Measurements from ENCODE around the gene GRIN2C.
"Not testable (repeated sequence)": the region's sequence is repeated elsewhere in the genome, so short reads cannot be mapped to it uniquely, and the experiment has no call there.

The GRIN2C gene

DNA sequence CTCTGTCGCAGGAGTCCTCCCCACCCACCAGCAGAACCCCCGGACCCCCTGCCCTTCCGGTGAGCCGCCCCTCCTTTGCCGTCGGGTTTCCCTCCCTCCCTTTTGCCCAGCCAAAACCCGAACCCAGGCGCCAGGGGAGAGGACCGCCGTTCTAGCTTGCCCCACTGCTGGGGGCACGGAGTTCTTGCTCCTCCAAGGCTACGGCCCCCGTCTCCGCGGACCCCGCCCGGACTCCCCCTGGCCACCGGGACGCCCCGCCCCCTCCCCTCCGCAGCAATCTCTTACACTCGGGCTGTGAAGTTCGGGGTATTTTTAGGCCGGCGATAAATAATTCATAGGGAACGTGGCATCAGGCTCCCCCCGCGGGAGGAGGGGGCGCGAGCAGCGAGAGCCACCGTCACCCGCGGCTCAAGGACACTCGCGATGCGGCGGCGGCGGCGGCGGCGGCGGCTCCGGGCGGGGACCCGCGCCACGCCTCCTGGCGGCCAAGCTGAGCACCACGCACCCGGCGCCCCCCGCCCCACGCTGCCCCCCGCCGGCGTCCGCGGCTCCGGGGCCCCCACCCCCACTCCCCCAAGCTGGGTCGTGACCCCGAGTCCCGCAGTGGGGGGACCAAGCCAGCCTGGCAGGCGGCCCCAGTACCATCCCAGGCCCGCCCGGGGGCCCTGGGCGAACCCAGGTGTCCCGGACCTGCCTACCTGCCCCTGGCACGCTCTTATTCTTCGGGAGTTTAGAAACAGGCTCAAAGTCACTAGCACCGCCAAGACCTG is at the start of gene GRIN2C:
Gene GRIN2C, minus strand, starts transcription at position 427 of the 770 bp plus-strand sequence. CDS start 4,793 bp downstream, outside the sequence.
- H3K9me3 Mint-ChIP-seq = no peaks in the 10 kb centered on the region
- peak within 1 kb of the TSS; percentile 47 for H3K4me3 Mint-ChIP-seq
- H3K27me3 Mint-ChIP-seq = peaks cover 51% of the 10 kb centered on the region
- H3K27ac Mint-ChIP-seq = no peak within 1 kb of the TSS
- no peaks in the 10 kb centered on the region for H3K36me3 Mint-ChIP-seq (ENCODE audit: low read depth)
- peaks cover 9% of the 10 kb centered on the region for H3K4me1 Mint-ChIP-seq (ENCODE audit: low read depth)

GRCh38 chr17:74909097-74909496 is 49.4 kb upstream of the GRIN2C start:
- H3K36me3 Mint-ChIP-seq (ENCODE audit: low read depth); H3K27me3 Mint-ChIP-seq; H3K9me3 Mint-ChIP-seq; H3K27ac Mint-ChIP-seq; H3K4me1 Mint-ChIP-seq (ENCODE audit: low read depth); H3K4me3 Mint-ChIP-seq: not testable (repeated sequence)

DNA sequence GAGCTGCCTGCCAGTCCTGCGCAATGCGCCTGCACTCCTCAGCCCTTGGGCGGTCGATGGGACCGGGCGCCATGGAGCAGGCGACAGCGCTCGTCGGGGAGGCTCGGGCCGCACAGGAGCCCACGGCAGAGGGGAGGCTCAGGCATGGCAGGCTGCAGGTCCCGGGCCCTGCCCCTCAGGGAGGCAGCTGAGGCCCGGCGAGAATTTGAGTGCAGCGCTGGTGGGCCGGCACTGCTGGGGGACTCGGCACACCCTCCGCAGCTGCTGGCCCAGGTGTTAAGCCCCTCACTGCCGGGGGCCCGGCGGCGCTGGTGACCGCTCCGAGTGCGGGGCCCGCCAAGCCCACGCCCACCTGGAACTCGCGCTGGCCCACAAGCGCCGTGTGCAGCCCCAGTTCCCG is 47.3 kb upstream of the GRIN2C start:
- no peaks in the 10 kb centered on the region for H3K9me3 Mint-ChIP-seq
- H3K27me3 Mint-ChIP-seq = peaks cover 6% of the 10 kb centered on the region
- H3K27ac Mint-ChIP-seq = no peak overlapping the region
- H3K4me1 Mint-ChIP-seq (ENCODE audit: low read depth) = no peaks in the 10 kb centered on the region
- H3K36me3 Mint-ChIP-seq (ENCODE audit: low read depth) = no peaks in the 10 kb centered on the region
- no peak overlapping the region for H3K4me3 Mint-ChIP-seq

DNA sequence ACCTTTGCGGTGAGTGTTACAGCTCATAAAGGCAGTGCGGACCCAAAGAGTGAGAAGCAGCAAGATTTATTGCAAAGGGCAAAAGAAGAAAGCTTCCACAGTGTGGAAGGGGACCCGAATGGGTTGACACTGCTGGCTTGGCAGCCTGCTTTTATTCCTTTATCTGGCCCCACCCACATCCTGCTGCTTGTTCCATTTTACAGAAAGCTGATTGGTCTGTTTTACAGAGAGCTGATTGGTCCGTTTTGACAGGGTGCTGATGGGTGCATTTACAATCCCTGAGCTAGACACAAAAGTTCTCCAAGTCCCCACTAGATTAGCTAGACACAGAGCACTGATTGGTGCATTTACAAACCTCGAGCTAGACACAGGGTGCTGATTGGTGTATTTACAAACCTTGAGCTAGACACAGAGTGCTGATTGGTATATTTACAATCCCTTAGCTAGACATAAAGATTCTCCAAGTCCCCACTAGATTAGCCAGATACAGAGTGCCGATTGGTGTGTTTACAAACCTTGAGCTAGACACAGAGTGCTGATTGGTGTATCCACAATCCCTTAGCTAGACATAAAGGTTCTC is 46.6 kb upstream of the GRIN2C start:
- not testable (repeated sequence) for H3K36me3 Mint-ChIP-seq (ENCODE audit: low read depth); H3K4me3 Mint-ChIP-seq; H3K27ac Mint-ChIP-seq; H3K9me3 Mint-ChIP-seq; H3K4me1 Mint-ChIP-seq (ENCODE audit: low read depth)
- peaks cover 11% of the 10 kb centered on the region for H3K27me3 Mint-ChIP-seq

DNA sequence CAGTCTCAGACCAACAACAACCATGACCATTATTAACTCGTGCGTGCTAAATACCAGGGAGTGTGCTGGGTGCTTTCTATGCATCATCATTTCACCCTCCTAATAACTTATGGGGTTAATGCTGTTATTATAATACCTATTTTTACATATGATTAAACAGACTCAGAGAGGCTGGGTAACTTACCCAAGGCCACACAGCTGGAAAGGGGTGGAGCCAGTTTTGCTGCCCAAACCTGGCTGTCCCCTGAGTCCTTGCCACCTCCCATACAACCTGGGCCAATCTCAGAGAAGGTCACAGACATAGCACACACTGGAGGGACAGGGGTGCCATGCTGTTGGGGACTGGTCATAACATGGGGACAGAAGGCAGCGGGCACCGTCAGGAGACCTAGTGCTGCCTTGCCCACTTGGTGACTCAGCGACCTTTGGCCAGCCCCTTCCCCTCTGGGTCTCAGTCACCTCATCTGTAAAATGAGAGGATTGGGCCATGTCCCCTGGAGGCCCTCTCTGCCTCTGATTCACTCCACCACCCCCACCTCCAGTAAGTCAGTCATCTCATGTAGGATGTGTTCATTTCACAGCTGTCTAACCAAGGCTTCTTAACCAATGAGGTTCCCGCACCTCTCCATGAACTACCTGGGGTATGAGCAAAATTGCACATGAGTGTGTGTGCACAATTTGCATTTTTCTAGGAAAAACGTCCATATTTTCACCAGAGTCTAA is 45.2 kb upstream of the GRIN2C start:
- Mint-ChIP-seq H3K27me3 (peaks cover 14% of the 10 kb centered on the region), H3K27ac (no peak overlapping the region), H3K4me1 (ENCODE audit: low read depth) (no peaks in the 10 kb centered on the region)

GRCh38 chr17:74903671-74904070 is 44.0 kb upstream of the GRIN2C start:
- Mint-ChIP-seq H3K27ac (no peak overlapping the region), H3K4me1 (ENCODE audit: low read depth) (no peaks in the 10 kb centered on the region), H3K27me3 (peaks cover 14% of the 10 kb centered on the region), H3K9me3 (no peaks in the 10 kb centered on the region), H3K4me3 (no peak overlapping the region), H3K36me3 (ENCODE audit: low read depth) (no peaks in the 10 kb centered on the region)

More for the DNA sequence above, 45.2 kb upstream of the GRIN2C start:
- Mint-ChIP-seq H3K4me3 (no peak overlapping the region), H3K9me3 (no peaks in the 10 kb centered on the region), H3K36me3 (ENCODE audit: low read depth) (no peaks in the 10 kb centered on the region)

DNA sequence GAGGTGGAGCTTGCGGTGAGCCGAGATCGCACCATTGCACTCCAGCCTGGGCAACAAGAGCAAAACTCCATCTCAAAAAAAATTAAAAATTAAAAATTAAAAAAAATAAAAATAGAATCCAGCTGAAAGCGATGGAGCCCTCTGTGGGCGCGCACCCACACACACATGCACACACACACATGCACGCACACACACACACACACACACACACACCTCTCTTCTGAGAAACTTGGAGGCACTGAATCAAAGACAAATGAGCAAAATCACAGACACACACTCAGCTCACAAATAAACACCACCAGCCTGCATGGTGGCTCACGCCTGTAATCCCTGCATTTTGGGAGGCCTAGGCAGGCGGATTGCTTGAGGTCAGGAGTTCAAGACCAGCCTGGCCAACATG is 43.3 kb upstream of the GRIN2C start:
- no peaks in the 10 kb centered on the region for H3K4me1 Mint-ChIP-seq (ENCODE audit: low read depth)
- H3K36me3 Mint-ChIP-seq (ENCODE audit: low read depth) = no peaks in the 10 kb centered on the region
- H3K9me3 Mint-ChIP-seq = no peaks in the 10 kb centered on the region
- no peak overlapping the region for H3K27ac Mint-ChIP-seq
- H3K4me3 Mint-ChIP-seq = no peak overlapping the region
- peaks cover 14% of the 10 kb centered on the region for H3K27me3 Mint-ChIP-seq

DNA sequence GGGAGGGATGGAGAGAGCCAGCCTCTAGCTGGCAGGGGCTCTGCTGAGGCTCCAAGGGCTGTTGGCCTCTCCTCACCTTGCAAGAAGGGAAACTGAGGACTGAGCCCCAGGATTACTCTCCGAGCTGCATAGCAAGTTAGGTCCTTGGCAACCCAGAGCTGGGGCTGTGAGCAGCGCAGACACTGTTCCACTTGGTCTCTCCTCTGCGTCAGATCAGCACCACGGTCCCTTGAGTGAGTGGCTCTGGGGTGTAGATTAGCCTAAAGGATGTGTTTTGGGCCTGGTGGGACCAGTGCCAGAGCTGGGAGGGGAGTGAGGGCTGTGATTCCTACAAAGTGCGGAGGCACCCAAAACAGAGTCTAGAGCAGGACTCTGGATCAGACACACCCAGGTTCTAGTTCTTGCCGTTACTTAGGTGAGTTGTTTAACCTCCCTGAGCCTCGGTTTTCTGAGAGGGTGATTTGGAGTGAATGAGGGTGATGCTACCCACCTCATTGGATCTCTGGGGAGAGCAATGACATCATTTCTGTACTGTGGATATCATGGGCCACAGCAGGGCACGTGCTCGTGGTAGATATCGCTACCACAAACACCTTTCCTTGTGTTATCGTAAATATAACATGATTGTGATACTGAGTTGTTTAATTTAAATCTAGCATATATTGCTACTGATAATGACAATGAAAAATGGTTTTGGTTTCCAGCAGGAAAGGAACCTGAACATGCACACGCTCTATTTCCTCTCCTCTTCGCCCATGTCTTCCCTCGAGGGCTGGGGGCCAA is 41.9 kb upstream of the GRIN2C start:
- H3K4me3 Mint-ChIP-seq = no peak overlapping the region
- no peak overlapping the region for H3K27ac Mint-ChIP-seq
- H3K9me3 Mint-ChIP-seq = no peaks in the 10 kb centered on the region
- no peaks in the 10 kb centered on the region for H3K36me3 Mint-ChIP-seq (ENCODE audit: low read depth)
- peaks cover 17% of the 10 kb centered on the region for H3K27me3 Mint-ChIP-seq
- no peaks in the 10 kb centered on the region for H3K4me1 Mint-ChIP-seq (ENCODE audit: low read depth)

DNA sequence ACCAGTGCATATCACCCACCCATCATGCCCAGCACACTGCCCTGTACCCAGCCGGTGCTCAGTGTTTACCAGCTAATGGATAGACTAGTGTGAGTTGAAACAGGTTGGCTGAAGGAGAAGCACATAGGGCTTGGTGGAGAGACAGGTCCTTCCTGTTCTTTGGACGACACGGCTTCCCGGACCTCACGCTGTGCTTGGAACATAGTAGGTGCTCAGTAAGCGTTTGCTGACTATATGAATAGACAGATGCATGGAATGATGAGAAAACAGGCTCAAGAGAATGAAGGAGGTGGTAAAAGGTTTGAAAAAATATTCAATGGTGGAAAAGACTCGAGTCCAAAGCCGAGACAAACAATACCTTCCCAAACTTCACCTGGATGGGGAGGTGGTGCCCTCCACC is 40.5 kb upstream of the GRIN2C start:
- Mint-ChIP-seq H3K36me3 (ENCODE audit: low read depth) (no peaks in the 10 kb centered on the region), H3K27ac (no peak overlapping the region)

DNA sequence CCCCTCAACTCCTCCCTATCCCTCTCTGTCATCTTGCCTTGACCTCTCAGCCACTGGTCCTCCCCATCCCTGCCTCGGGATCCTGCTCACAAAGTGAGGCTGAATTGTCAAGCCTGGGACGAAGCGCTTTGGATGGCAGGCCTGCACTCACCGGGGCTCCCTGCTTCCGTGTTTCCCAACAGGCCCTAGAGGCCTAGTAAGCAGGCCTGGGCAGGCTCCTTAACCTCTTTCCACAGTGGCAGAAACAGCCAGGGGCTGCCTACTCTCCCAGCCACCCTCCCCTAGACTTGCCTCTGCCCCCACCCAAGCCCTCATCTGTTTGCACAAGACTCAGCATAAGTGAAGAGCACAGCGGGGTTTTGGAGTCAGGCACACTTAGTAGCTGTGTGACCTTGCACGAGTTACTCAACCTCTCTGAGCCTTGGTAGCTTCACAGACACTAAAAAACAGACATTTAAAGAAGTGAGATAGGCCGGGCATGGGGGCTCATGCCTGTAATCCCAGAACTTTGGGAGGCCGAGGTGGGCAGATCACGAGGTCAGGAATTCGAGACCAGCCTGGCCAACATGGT is 38.8 kb upstream of the GRIN2C start:
- Mint-ChIP-seq H3K9me3 (no peaks in the 10 kb centered on the region), H3K27me3 (peaks cover 39% of the 10 kb centered on the region), H3K36me3 (ENCODE audit: low read depth) (no peaks in the 10 kb centered on the region), H3K27ac (no peak overlapping the region), H3K4me1 (ENCODE audit: low read depth) (peaks cover 3% of the 10 kb centered on the region), H3K4me3 (no peak overlapping the region)

More for the DNA sequence above, 40.5 kb upstream of the GRIN2C start:
- Mint-ChIP-seq H3K4me3 (no peak overlapping the region), H3K9me3 (no peaks in the 10 kb centered on the region), H3K27me3 (peaks cover 26% of the 10 kb centered on the region), H3K4me1 (ENCODE audit: low read depth) (no peaks in the 10 kb centered on the region)

- peaks cover 42% of the 10 kb centered on the region for H3K27me3 Mint-ChIP-seq
- no peaks in the 10 kb centered on the region for H3K9me3 Mint-ChIP-seq
- H3K4me3 Mint-ChIP-seq = peak overlapping the region; percentile 47
- no peak overlapping the region for H3K27ac Mint-ChIP-seq
- H3K36me3 Mint-ChIP-seq (ENCODE audit: low read depth) = no peaks in the 10 kb centered on the region
- H3K4me1 Mint-ChIP-seq (ENCODE audit: low read depth) = peaks cover 3% of the 10 kb centered on the region
Observed at GRCh38 chr17:74893936-74894671, 34.4 kb upstream of the GRIN2C start.

DNA sequence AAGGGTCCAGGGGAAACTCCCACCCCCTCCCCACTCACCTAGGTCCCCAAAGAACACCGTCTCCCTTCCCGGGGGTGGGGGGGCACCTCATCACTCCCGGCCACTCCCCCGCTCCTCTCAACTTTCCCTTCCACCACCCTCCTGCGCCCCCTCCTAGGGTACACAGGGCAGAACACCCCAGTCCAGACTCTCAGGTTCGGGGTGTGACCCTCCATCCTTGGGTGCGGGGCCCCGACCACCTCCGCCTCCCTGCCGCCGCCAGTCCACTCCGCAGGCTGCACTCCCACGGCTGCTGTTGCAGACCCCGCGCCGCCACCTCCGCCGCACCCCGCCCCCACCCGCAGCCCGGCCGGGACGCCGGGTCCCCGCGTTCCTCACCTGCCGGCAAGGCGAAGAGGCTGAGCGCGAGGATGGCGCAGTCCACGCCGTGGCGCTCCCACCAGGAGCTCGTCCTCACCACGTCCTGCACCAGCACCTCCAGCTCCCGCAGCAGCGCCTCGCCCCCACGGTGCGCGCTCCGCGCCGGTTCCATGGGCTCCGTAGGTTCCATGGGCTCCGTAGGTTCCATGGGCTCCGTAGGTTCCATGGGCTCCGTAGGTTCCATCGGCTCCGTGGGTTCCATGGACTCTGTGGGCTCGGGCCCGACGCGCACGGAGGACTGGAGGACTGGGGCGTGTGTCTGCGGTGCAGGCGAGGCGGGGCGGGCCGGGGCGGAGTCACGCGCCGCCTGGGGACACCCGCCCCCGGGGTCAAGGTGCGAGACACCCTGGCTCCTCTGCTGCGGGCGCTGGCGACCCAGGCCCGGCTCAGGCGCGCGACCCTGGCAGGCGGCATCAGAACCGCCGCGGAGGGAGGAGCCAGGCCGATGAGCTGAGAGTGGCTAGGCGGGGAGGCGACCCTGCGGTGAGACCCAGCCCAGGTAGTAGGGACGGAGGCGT is 33.6 kb upstream of the GRIN2C start, which contains the start of gene FADS6:
Gene FADS6, minus strand, starts transcription at position 660 of the 938 bp plus-strand sequence. Its CDS starts 38 bp downstream, at position 622.
- Mint-ChIP-seq H3K9me3 (no peaks in the 10 kb centered on the region), H3K4me1 (ENCODE audit: low read depth) (peaks cover 3% of the 10 kb centered on the region), H3K36me3 (ENCODE audit: low read depth) (no peaks in the 10 kb centered on the region), H3K4me3 (peak within 1 kb of the TSS; percentile 47), H3K27ac (no peak within 1 kb of the TSS), H3K27me3 (peaks cover 42% of the 10 kb centered on the region)

Data from stimulated activated naive CD8-positive, alpha-beta T cell treated with anti-CD3 and anti-CD28 coated beads, Interleukin-15, Interleukin-2, amounts not matched to agents 100 ng/mL and 50 ng/mL, for 24 hours (primary cell).